HG03175 (cell line): ENCODE measurements around the gene HHIP.

Source experiments
- ATAC-seq: cut with Tn5 transposase; IDR thresholded peaks from one replicate; pipeline ENCODE4 v1.9.1; 2021; ENCODE audit warnings: mild to moderate bottlenecking, moderate library complexity; ENCODE audit not compliant: unreplicated experiment

HHIP gene

GRCh38 chr4:144701683-144702233, 55.8 kb downstream of the HHIP start:
- ATAC-seq: no peak

GRCh38 chr4:144703494-144703893, 57.5 kb downstream of the HHIP start:
- ATAC-seq: no peak

- ATAC-seq: no peak
Measured at GRCh38 chr4:144705601-144706590, 59.9 kb downstream of the HHIP start.

- ATAC-seq: no peak
Measured at GRCh38 chr4:144709159-144709558, 63.2 kb downstream of the HHIP start.

GRCh38 chr4:144709793-144710525, 64.0 kb downstream of the HHIP start:
- no peak for ATAC-seq

- no peak for ATAC-seq
Measured at GRCh38 chr4:144710526-144710912, 64.6 kb downstream of the HHIP start.

GRCh38 chr4:144711700-144712456, 65.9 kb downstream of the HHIP start:
- no peak for ATAC-seq

- no peak for ATAC-seq
Measured at GRCh38 chr4:144712775-144713174, 66.8 kb downstream of the HHIP start.

GRCh38 chr4:144714166-144714565, 68.2 kb downstream of the HHIP start:
- ATAC-seq: no peak

GRCh38 chr4:144715230-144715629, 69.3 kb downstream of the HHIP start:
- no peak for ATAC-seq

GRCh38 chr4:144716778-144717177, 70.8 kb downstream of the HHIP start:
- no peak for ATAC-seq

- ATAC-seq: no peak
Measured at GRCh38 chr4:144718958-144719512, 73.1 kb downstream of the HHIP start.

GRCh38 chr4:144720491-144720890, 74.5 kb downstream of the HHIP start:
- ATAC-seq: no peak

GRCh38 chr4:144721994-144722393, 76.0 kb downstream of the HHIP start:
- ATAC-seq: no peak

GRCh38 chr4:144723471-144723870, 77.5 kb downstream of the HHIP start:
- ATAC-seq: no peak

- no peak for ATAC-seq
Measured at GRCh38 chr4:144729175-144729574, 83.2 kb downstream of the HHIP start.

GRCh38 chr4:144732584-144733428, 86.8 kb downstream of the HHIP start:
- no peak for ATAC-seq

GRCh38 chr4:144733566-144733965, 87.6 kb downstream of the HHIP start:
- no peak for ATAC-seq

- ATAC-seq: no peak
Measured at GRCh38 chr4:144734522-144734921, 88.6 kb downstream of the HHIP start.

GRCh38 chr4:144738649-144739048, 92.7 kb downstream of the HHIP start:
- no peak for ATAC-seq
